WTC11 (cell line): ENCODE measurements around the gene ZNF341. TPM values are rescaled to one million over a fixed set of nuclear protein-coding genes. Genes with fewer than 3 reads are reported as not detected.

Experiments
- ATAC-seq: fragments of 200-7000 bp; cut with Tn5 transposase; 2 replicates; pipeline ENCODE4 v1.10.0; 2021; ENCODE audit warnings: mild to moderate bottlenecking, moderate library complexity
- CTCF ChIA-PET: fragments of 300-600 bp; sonication (Branson Sonifier 250); formaldehyde crosslinking; loops from one replicate; lab custom pipeline; 2021; ENCODE audit warnings: antibody characterized with exemption; lab: Charles Lee
- POLR2A ChIA-PET: fragments of 350-600 bp; sonication (Branson Sonifier 250); formaldehyde crosslinking; loops from one replicate; lab custom pipeline; 2021; ENCODE audit warnings: antibody characterized with exemption; lab: Charles Lee
- DNase-seq: peaks from one replicate; pipeline ENCODE4 v3.0.0; 2021; ENCODE audit warnings: low spot score
- H3K27ac Mint-ChIP-seq: 2 replicates; pipeline ENCODE4 v1.8.0; 2021; ENCODE audit warnings: mixed read lengths
- H3K27me3 Mint-ChIP-seq: 2 replicates; pipeline ENCODE4 v1.8.0; 2021; ENCODE audit warnings: low read depth, mild to moderate bottlenecking, moderate library complexity, mixed read lengths
- H3K36me3 Mint-ChIP-seq: 2 replicates; pipeline ENCODE4 v1.8.0; 2021; ENCODE audit warnings: mixed read lengths
- H3K4me1 Mint-ChIP-seq: 2 replicates; pipeline ENCODE4 v1.8.0; 2022; ENCODE audit warnings: mixed read lengths
- H3K4me3 Mint-ChIP-seq: 2 replicates; pipeline ENCODE4 v1.8.0; 2021; ENCODE audit warnings: mild to moderate bottlenecking, moderate library complexity, mixed read lengths
- H3K9me3 Mint-ChIP-seq: 2 replicates; pipeline ENCODE4 v1.8.0; 2021; ENCODE audit warnings: mixed read lengths
- CREB1 ChIP-seq: sonication (generic); formaldehyde crosslinking; IDR thresholded peaks from 2 replicates; pipeline ENCODE4 v1.8.0; 2023; ENCODE audit warnings: mild to moderate bottlenecking, missing genetic modification reagents
- FOXP1 ChIP-seq: sonication (generic); formaldehyde crosslinking; IDR thresholded peaks from 2 replicates; pipeline ENCODE4 v1.8.0; 2022; ENCODE audit warnings: missing genetic modification reagents, mild to moderate bottlenecking, moderate library complexity, borderline replicate concordance
- JUN ChIP-seq: sonication (generic); formaldehyde crosslinking; IDR thresholded peaks from 2 replicates; pipeline ENCODE4 v1.8.0; 2023; ENCODE audit warnings: mild to moderate bottlenecking, missing genetic modification reagents
- MYBL2 ChIP-seq: sonication (generic); formaldehyde crosslinking; IDR thresholded peaks from 2 replicates; pipeline ENCODE4 v1.8.1; 2023; ENCODE audit warnings: mild to moderate bottlenecking, moderate library complexity, missing genetic modification reagents
- NFATC4 ChIP-seq: fragments of 250-450 bp; sonication (Bioruptor Pico); IDR thresholded peaks from 2 replicates; pipeline ENCODE4 v1.9.0; 2021; ENCODE audit warnings: mild to moderate bottlenecking
- NFE2L1 ChIP-seq: sonication (generic); formaldehyde crosslinking; IDR thresholded peaks from 2 replicates; pipeline ENCODE4 v1.8.1; 2023; ENCODE audit warnings: missing genetic modification reagents
- OVOL2 ChIP-seq: fragments of 250-450 bp; sonication (Bioruptor Pico); IDR thresholded peaks from 2 replicates; pipeline ENCODE4 v1.9.0; 2021; ENCODE audit warnings: mild to moderate bottlenecking, borderline replicate concordance
- RELA ChIP-seq: sonication (generic); formaldehyde crosslinking; IDR thresholded peaks from 2 replicates; pipeline ENCODE4 v1.8.1; 2022; ENCODE audit warnings: missing genetic modification reagents, mild to moderate bottlenecking, borderline replicate concordance
- TEAD1 ChIP-seq: sonication (generic); formaldehyde crosslinking; IDR thresholded peaks from 2 replicates; pipeline ENCODE4 v1.8.0; 2022; ENCODE audit warnings: mild to moderate bottlenecking, missing genetic modification reagents
- ZNF121 ChIP-seq: sonication (generic); formaldehyde crosslinking; IDR thresholded peaks from 2 replicates; pipeline ENCODE4 v1.8.0; 2023; ENCODE audit warnings: missing genetic modification reagents
- ZNF138 ChIP-seq: sonication (generic); formaldehyde crosslinking; conservative IDR thresholded peaks from 2 replicates; pipeline ENCODE4 v1.8.1; 2022; ENCODE audit warnings: mild to moderate bottlenecking, moderate library complexity, missing genetic modification reagents
- ZNF317 ChIP-seq: sonication (generic); formaldehyde crosslinking; IDR thresholded peaks from 2 replicates; pipeline ENCODE4 v1.8.1; 2023; ENCODE audit warnings: low read depth, mild to moderate bottlenecking, moderate library complexity, missing genetic modification reagents, borderline replicate concordance
- ZNF416 ChIP-seq: fragments of 250-450 bp; sonication (Bioruptor Pico); IDR thresholded peaks from 2 replicates; pipeline ENCODE4 v1.9.0; 2021; ENCODE audit warnings: mild to moderate bottlenecking, inconsistent platforms
- ZNF671 ChIP-seq: fragments of 250-450 bp; sonication (Bioruptor Pico); IDR thresholded peaks from 2 replicates; pipeline ENCODE4 v1.8.0; 2021; ENCODE audit warnings: mild to moderate bottlenecking
- total RNA-seq: library from RNA; stranded (reverse); gene quantifications from 3 replicates; pipeline ENCODE4 v1.2.3, GENCODE V29; 2021
- TF ChIP-seq, protein P1 (sequence below): sonication (generic); formaldehyde crosslinking; IDR thresholded peaks from 2 replicates; pipeline ENCODE4 v1.8.0; 2022; ENCODE audit warnings: mild to moderate bottlenecking, missing genetic modification reagents
- TF ChIP-seq, protein P2 (sequence below): fragments of 250-450 bp; sonication (Bioruptor Pico); IDR thresholded peaks from 2 replicates; pipeline ENCODE4 v1.9.0; 2021; ENCODE audit warnings: mild to moderate bottlenecking, borderline replicate concordance
- TF ChIP-seq, protein P3 (sequence below): sonication (generic); formaldehyde crosslinking; conservative IDR thresholded peaks from 2 replicates; pipeline ENCODE4 v1.8.1; 2023; ENCODE audit warnings: mild to moderate bottlenecking, low read depth, missing genetic modification reagents, moderate library complexity
- TF ChIP-seq, protein P4 (sequence below): sonication (generic); formaldehyde crosslinking; IDR thresholded peaks from 2 replicates; pipeline ENCODE4 v1.8.1; 2022; ENCODE audit warnings: low read depth, missing genetic modification reagents, borderline replicate concordance
- TF ChIP-seq, protein P5 (sequence below): sonication (generic); formaldehyde crosslinking; IDR thresholded peaks from 2 replicates; pipeline ENCODE4 v1.8.0; 2023; ENCODE audit warnings: missing genetic modification reagents, mild to moderate bottlenecking, borderline replicate concordance
- TF ChIP-seq, protein P6 (sequence below): sonication (generic); formaldehyde crosslinking; IDR thresholded peaks from 2 replicates; pipeline ENCODE4 v1.8.1; 2022; ENCODE audit warnings: mild to moderate bottlenecking, missing genetic modification reagents, moderate library complexity, borderline replicate concordance

Gene ZNF341
- total RNA-seq, 1 experiment from 2014 or later = 9.6 TPM

DNA sequence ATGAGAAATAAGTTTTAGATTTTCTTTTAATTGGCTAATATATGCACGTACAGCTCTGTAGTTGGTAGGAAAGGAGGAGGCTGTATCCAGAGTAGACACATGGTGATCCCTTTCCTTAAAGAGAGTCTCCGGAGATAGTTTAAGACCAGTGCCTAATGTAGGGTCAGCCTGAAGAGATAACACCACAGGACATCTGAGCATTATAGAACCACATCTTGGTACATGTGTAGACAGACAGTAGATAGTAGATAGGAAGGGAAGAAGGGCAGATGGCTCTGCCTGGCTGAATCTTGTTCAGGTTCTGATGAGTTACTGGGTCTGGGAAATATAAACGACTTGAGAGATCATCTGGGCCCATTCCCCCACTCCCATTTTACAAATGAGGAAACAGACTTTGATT, 97.8 kb downstream of the ZNF341 start:
- peaks cover 59% of the 10 kb centered on the region for H3K4me1 Mint-ChIP-seq
- no peak for ATAC-seq
- DNase-seq = no peak
- H3K36me3 Mint-ChIP-seq = no peaks in the 10 kb centered on the region
- CTCF ChIA-PET = interaction anchor here (1.9 kb wide), 1 partner anchor 34 kb away, joined by 5 read pairs; no protein-coding TSS in a partner anchor
- H3K27ac Mint-ChIP-seq = peak overlapping the region; percentile 51
- TF ChIP-seq MYBL2 (CRISPR knock-in tag) = no peak
- TF ChIP-seq, protein P1, sequence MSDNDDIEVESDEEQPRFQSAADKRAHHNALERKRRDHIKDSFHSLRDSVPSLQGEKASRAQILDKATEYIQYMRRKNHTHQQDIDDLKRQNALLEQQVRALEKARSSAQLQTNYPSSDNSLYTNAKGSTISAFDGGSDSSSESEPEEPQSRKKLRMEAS (CRISPR knock-in tag) = no peak
- no peak for TF ChIP-seq ZNF416 (CRISPR knock-in tag)
- TF ChIP-seq RELA (CRISPR knock-in tag) = no peak
- TF ChIP-seq, protein P2, sequence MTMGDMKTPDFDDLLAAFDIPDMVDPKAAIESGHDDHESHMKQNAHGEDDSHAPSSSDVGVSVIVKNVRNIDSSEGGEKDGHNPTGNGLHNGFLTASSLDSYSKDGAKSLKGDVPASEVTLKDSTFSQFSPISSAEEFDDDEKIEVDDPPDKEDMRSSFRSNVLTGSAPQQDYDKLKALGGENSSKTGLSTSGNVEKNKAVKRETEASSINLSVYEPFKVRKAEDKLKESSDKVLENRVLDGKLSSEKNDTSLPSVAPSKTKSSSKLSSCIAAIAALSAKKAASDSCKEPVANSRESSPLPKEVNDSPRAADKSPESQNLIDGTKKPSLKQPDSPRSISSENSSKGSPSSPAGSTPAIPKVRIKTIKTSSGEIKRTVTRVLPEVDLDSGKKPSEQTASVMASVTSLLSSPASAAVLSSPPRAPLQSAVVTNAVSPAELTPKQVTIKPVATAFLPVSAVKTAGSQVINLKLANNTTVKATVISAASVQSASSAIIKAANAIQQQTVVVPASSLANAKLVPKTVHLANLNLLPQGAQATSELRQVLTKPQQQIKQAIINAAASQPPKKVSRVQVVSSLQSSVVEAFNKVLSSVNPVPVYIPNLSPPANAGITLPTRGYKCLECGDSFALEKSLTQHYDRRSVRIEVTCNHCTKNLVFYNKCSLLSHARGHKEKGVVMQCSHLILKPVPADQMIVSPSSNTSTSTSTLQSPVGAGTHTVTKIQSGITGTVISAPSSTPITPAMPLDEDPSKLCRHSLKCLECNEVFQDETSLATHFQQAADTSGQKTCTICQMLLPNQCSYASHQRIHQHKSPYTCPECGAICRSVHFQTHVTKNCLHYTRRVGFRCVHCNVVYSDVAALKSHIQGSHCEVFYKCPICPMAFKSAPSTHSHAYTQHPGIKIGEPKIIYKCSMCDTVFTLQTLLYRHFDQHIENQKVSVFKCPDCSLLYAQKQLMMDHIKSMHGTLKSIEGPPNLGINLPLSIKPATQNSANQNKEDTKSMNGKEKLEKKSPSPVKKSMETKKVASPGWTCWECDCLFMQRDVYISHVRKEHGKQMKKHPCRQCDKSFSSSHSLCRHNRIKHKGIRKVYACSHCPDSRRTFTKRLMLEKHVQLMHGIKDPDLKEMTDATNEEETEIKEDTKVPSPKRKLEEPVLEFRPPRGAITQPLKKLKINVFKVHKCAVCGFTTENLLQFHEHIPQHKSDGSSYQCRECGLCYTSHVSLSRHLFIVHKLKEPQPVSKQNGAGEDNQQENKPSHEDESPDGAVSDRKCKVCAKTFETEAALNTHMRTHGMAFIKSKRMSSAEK = no peak
- no peak for TF ChIP-seq ZNF121 (CRISPR knock-in tag)
- no peak for TF ChIP-seq ZNF138 (CRISPR knock-in tag)
- no peak for TF ChIP-seq JUN (CRISPR knock-in tag)
- no peak for TF ChIP-seq NFE2L1
- no peak for TF ChIP-seq NFATC4 (CRISPR knock-in tag)
- TF ChIP-seq CREB1 (CRISPR knock-in tag) = no peak
- no peak for TF ChIP-seq OVOL2
- TF ChIP-seq, protein P3, sequence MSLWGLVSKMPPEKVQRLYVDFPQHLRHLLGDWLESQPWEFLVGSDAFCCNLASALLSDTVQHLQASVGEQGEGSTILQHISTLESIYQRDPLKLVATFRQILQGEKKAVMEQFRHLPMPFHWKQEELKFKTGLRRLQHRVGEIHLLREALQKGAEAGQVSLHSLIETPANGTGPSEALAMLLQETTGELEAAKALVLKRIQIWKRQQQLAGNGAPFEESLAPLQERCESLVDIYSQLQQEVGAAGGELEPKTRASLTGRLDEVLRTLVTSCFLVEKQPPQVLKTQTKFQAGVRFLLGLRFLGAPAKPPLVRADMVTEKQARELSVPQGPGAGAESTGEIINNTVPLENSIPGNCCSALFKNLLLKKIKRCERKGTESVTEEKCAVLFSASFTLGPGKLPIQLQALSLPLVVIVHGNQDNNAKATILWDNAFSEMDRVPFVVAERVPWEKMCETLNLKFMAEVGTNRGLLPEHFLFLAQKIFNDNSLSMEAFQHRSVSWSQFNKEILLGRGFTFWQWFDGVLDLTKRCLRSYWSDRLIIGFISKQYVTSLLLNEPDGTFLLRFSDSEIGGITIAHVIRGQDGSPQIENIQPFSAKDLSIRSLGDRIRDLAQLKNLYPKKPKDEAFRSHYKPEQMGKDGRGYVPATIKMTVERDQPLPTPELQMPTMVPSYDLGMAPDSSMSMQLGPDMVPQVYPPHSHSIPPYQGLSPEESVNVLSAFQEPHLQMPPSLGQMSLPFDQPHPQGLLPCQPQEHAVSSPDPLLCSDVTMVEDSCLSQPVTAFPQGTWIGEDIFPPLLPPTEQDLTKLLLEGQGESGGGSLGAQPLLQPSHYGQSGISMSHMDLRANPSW (CRISPR knock-in tag) = no peak
- TF ChIP-seq, protein P4, sequence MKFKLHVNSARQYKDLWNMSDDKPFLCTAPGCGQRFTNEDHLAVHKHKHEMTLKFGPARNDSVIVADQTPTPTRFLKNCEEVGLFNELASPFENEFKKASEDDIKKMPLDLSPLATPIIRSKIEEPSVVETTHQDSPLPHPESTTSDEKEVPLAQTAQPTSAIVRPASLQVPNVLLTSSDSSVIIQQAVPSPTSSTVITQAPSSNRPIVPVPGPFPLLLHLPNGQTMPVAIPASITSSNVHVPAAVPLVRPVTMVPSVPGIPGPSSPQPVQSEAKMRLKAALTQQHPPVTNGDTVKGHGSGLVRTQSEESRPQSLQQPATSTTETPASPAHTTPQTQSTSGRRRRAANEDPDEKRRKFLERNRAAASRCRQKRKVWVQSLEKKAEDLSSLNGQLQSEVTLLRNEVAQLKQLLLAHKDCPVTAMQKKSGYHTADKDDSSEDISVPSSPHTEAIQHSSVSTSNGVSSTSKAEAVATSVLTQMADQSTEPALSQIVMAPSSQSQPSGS (CRISPR knock-in tag) = no peak
- TF ChIP-seq FOXP1 (CRISPR knock-in tag) = no peak
- TF ChIP-seq, protein P5, sequence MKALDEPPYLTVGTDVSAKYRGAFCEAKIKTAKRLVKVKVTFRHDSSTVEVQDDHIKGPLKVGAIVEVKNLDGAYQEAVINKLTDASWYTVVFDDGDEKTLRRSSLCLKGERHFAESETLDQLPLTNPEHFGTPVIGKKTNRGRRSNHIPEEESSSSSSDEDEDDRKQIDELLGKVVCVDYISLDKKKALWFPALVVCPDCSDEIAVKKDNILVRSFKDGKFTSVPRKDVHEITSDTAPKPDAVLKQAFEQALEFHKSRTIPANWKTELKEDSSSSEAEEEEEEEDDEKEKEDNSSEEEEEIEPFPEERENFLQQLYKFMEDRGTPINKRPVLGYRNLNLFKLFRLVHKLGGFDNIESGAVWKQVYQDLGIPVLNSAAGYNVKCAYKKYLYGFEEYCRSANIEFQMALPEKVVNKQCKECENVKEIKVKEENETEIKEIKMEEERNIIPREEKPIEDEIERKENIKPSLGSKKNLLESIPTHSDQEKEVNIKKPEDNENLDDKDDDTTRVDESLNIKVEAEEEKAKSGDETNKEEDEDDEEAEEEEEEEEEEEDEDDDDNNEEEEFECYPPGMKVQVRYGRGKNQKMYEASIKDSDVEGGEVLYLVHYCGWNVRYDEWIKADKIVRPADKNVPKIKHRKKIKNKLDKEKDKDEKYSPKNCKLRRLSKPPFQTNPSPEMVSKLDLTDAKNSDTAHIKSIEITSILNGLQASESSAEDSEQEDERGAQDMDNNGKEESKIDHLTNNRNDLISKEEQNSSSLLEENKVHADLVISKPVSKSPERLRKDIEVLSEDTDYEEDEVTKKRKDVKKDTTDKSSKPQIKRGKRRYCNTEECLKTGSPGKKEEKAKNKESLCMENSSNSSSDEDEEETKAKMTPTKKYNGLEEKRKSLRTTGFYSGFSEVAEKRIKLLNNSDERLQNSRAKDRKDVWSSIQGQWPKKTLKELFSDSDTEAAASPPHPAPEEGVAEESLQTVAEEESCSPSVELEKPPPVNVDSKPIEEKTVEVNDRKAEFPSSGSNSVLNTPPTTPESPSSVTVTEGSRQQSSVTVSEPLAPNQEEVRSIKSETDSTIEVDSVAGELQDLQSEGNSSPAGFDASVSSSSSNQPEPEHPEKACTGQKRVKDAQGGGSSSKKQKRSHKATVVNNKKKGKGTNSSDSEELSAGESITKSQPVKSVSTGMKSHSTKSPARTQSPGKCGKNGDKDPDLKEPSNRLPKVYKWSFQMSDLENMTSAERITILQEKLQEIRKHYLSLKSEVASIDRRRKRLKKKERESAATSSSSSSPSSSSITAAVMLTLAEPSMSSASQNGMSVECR (CRISPR knock-in tag) = no peak
- TF ChIP-seq ZNF317 (CRISPR knock-in tag) = no peak
- TF ChIP-seq, protein P6, sequence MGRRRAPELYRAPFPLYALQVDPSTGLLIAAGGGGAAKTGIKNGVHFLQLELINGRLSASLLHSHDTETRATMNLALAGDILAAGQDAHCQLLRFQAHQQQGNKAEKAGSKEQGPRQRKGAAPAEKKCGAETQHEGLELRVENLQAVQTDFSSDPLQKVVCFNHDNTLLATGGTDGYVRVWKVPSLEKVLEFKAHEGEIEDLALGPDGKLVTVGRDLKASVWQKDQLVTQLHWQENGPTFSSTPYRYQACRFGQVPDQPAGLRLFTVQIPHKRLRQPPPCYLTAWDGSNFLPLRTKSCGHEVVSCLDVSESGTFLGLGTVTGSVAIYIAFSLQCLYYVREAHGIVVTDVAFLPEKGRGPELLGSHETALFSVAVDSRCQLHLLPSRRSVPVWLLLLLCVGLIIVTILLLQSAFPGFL (CRISPR knock-in tag) = no peak
- no peak for TF ChIP-seq TEAD1 (CRISPR knock-in tag)
- TF ChIP-seq ZNF671 (CRISPR knock-in tag) = no peak
- TF ChIP-seq, all 79 proteins: peak for 0
- no peak overlapping the region for H3K4me3 Mint-ChIP-seq
- no peaks in the 10 kb centered on the region for H3K27me3 Mint-ChIP-seq
- POLR2A ChIA-PET = no interaction called here
- no peaks in the 10 kb centered on the region for H3K9me3 Mint-ChIP-seq
